Fibroblast of pulmonary artery (primary cell): ENCODE results near the gene TTC34.
"Not testable (repeated sequence)": the region's sequence is repeated elsewhere in the genome, so short reads cannot be mapped to it uniquely, and the experiment has no call there.

Source experiments
- DNase-seq: peaks from one replicate; pipeline ENCODE4 v3.0.0-alpha.2; 2010; ENCODE audit warnings: low read depth
- H3K4me3 ChIP-seq: replicated peaks from 2 replicates; pipeline ENCODE4 v1.5.1; 2011; ENCODE audit warnings: low read depth, mild to moderate bottlenecking, control low read depth, low read length, moderate library complexity
- CTCF ChIP-seq: IDR thresholded peaks from 2 replicates; pipeline ENCODE4 v1.5.1; 2011; ENCODE audit warnings: mild to moderate bottlenecking, control low read depth, low read length, inconsistent platforms; ENCODE audit errors: missing control alignments

TTC34 gene

GRCh38 chr1:2629627-2630497 is 171.6 kb downstream of the TTC34 start:
- DNase-seq = no peak
- no peak overlapping the region for H3K4me3 ChIP-seq
- no peak for TF ChIP-seq CTCF

GRCh38 chr1:2628933-2629626 is 172.4 kb downstream of the TTC34 start:
- no peak for DNase-seq
- no peak overlapping the region for H3K4me3 ChIP-seq
- no peak for TF ChIP-seq CTCF

GRCh38 chr1:2628191-2628932 is 173.1 kb downstream of the TTC34 start:
- no peak for TF ChIP-seq CTCF
- no peak for DNase-seq
- no peak overlapping the region for H3K4me3 ChIP-seq

- no peak for DNase-seq
Measured at GRCh38 chr1:2627746-2628145, 173.7 kb downstream of the TTC34 start.

GRCh38 chr1:2625748-2626147 is 175.7 kb downstream of the TTC34 start:
- DNase-seq, H3K4me3 ChIP-seq: not testable (repeated sequence)

More at GRCh38 chr1:2627746-2628145, 173.7 kb downstream of the TTC34 start:
- no peak for TF ChIP-seq CTCF
- H3K4me3 ChIP-seq = no peak overlapping the region

- no peak for TF ChIP-seq CTCF
- H3K4me3 ChIP-seq = no peak overlapping the region
- no peak for DNase-seq
Measured at GRCh38 chr1:2625311-2625710, 176.2 kb downstream of the TTC34 start.

GRCh38 chr1:2624735-2625300 is 176.7 kb downstream of the TTC34 start:
- no peak for TF ChIP-seq CTCF
- no peak overlapping the region for H3K4me3 ChIP-seq
- DNase-seq = no peak
